NCI-H460 (cell line): ENCODE results near the gene LATS1. TPM values are rescaled to one million over a fixed set of nuclear protein-coding genes. Genes with fewer than 3 reads are reported as not detected.
"Not testable (repeated sequence)": the region's sequence is repeated elsewhere in the genome, so short reads cannot be mapped to it uniquely, and the experiment has no call there.

ENCODE experiments used
- DNase-seq: peaks from one replicate; pipeline ENCODE4 v3.0.0-alpha.2; 2016; ENCODE audit warnings: low read depth; ENCODE audit errors: extremely low read depth
- total RNA-seq: library from RNA; depleted of rRNA; stranded (reverse); fragments of >200 nt; shearing (Covaris generic); gene quantifications from 2 replicates; pipeline ENCODE4 v1.2.3, GENCODE V29; 2014

The LATS1 gene
- total RNA-seq, 1 experiment from 2014 or later, result 16.9 TPM

GRCh38 chr6:149729824-149730223, 11.9 kb upstream of the LATS1 start:
- no peak for DNase-seq

GRCh38 chr6:149728499-149729234, 10.8 kb upstream of the LATS1 start:
- DNase-seq, result no peak

- DNase-seq, result no peak
These were observed 10.0 kb upstream of the LATS1 start for GRCh38 chr6:149727793-149728498.

- no peak for DNase-seq
These were observed 7.9 kb upstream of the LATS1 start for GRCh38 chr6:149725785-149726184.

GRCh38 chr6:149723771-149724417, 6.0 kb upstream of the LATS1 start:
- peak; percentile 62 for DNase-seq

- DNase-seq, result no peak
These were observed 5.4 kb upstream of the LATS1 start for GRCh38 chr6:149723262-149723661.

GRCh38 chr6:149719531-149719930, 1.6 kb upstream of the LATS1 start:
- DNase-seq, result no peak

GRCh38 chr6:149717255-149717587, 680 bp downstream of the LATS1 start:
- DNase-seq, result no peak

- DNase-seq, result no peak
These were observed 1.5 kb downstream of the LATS1 start for GRCh38 chr6:149716181-149716963.

GRCh38 chr6:149714442-149714841, 3.5 kb downstream of the LATS1 start:
- no peak for DNase-seq

GRCh38 chr6:149711711-149712110, 6.2 kb downstream of the LATS1 start:
- no peak for DNase-seq

- DNase-seq, result no peak
These were observed 16.2 kb downstream of the LATS1 start for GRCh38 chr6:149701714-149702113.

- no peak for DNase-seq
These were observed 18.8 kb downstream of the LATS1 start for GRCh38 chr6:149699150-149699549.

- DNase-seq, result no peak
These were observed 19.7 kb downstream of the LATS1 start for GRCh38 chr6:149698175-149698574.

GRCh38 chr6:149696901-149697300, 21.0 kb downstream of the LATS1 start:
- DNase-seq, result no peak

- DNase-seq, result no peak
These were observed 23.0 kb downstream of the LATS1 start for GRCh38 chr6:149694921-149695320.

GRCh38 chr6:149691201-149691600, 26.7 kb downstream of the LATS1 start:
- no peak for DNase-seq

- no peak for DNase-seq
These were observed 31.7 kb downstream of the LATS1 start for GRCh38 chr6:149686230-149686629.

- no peak for DNase-seq
These were observed 34.5 kb downstream of the LATS1 start for GRCh38 chr6:149683256-149683859.

GRCh38 chr6:149681845-149682244, 36.1 kb downstream of the LATS1 start:
- not testable (repeated sequence) for DNase-seq

GRCh38 chr6:149681209-149681608, 36.7 kb downstream of the LATS1 start:
- no peak for DNase-seq
